Smooth muscle cell of the coronary artery (primary cell): ENCODE results near the gene RNF121. TPM values are rescaled to one million over a fixed set of nuclear protein-coding genes. Genes with fewer than 3 reads are reported as not detected.

ENCODE experiments used
- total RNA-seq: library from RNA; depleted of rRNA; stranded (reverse); fragments of >200 nt; gene quantifications from 2 replicates; pipeline ENCODE4 v1.2.3, GENCODE V29; 2014; ENCODE audit warnings: low replicate concordance

Gene RNF121
- 87.3 and 107 TPM in 2 replicates for total RNA-seq

DNA sequence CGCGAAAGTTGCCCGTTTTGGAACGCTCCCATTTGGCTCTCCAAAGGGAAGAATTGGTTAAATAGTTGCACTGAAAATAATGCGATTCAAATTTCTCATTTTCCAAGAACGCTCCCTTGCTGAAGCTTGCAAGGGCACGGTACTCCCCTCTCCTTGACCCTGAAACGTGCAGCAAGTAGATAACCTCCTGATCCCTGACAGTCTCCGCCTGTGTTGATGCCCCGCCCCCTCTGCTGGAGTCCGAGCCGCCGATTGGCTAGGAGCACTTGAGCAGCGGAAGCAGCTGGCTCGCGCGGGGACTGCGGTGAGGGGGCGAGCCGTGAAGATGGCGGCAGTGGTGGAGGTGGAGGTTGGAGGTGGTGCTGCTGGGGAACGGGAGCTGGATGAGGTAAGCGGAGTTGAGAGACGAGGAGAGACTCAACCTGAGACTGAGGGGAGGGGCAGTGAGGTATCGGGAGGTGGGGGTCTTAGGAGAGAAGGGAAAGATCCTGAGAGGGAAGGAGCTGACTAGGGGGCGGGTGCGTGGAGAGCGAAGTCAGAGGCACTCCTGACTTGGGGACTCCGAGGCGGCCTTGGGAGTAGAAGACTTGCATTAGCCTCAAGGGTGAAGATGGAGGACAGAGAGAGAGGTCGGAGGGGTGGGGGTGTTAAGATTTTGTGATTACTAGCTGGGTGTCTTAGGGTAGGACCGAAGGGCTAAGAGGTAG lies at the start of gene RNF121:
Gene RNF121, plus strand, starts transcription at position 310 of the 707 bp plus-strand sequence. Its CDS starts 16 bp downstream, at position 326.

DNA sequence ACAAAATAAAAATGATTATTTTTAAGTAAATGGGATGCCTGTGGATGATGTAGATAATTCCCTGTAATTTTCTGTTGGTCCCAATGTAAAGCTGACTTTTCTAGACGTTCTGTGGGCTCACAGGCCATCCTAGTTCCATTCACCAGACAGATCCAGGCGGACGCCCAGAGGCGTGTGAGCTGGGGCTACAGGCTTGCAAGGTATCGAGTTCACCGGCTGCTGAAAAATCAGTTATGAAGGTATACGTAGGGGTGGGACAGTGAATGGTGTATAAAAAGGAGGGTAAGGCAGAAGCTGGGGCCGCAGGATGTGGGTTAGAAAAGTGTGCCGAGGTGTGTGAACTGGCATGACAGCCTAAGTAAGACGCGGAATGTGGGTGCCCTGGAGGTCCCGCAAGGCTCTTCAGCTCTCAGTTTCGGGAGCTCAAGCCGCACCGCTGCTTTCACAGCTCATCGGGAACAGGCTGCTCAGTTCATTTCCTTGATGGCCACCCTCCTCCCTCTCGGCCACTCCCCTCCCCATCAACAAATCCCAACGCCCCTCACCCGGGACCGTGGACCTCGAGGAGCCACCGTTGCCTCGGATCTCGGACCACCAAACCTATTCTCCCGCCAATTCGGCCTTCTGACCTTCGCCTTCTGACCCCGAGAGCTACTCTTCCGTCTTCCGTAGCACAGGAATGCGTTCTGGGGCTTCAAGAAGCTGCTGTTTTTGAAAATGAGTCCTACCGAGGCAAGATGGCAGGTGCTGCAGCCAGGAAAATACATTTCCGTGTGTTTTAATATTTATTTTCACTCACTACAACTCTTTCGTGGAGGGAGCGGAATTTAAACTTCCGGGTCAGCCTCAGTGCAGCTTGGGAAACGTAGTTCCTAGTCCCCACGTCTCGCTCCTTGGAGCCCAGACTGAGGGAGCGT lies 768 bp upstream of the RNF121 start, which contains the start of gene XNDC1N:
Gene XNDC1N, minus strand, starts transcription at position 775 of the 917 bp plus-strand sequence. CDS start 5,241 bp downstream, outside the sequence.

GRCh38 chr11:71998649-71999310 lies 69.9 kb downstream of the RNF121 start, which contains the start of gene IL18BP:
IL18BP (plus strand) TSS chr11:71998909; CDS start chr11:71999985, 1,076 bp downstream.

Other genes starting within 250 kb of the RNF121 start
- gene DEFB108B, start 95.8 kb upstream of the RNF121 start, total RNA-seq: not detected in 2 replicates
- not detected in 2 replicates for gene DEFB131B, start 50.6 kb upstream of the RNF121 start, total RNA-seq
- gene XNDC1N, start 452 bp upstream of the RNF121 start, total RNA-seq: 4.6 and 7.3 TPM in 2 replicates
- gene IL18BP, start 69.9 kb downstream of the RNF121 start, total RNA-seq: 1.9 and 3.8 TPM in 2 replicates
- gene NUMA1, start 151.5 kb downstream of the RNF121 start, total RNA-seq: 88.9 and 138 TPM in 2 replicates
- 7.5 and 9.5 TPM in 2 replicates for gene LRRC51, start 151.8 kb downstream of the RNF121 start, total RNA-seq
- gene LAMTOR1, start 174.3 kb downstream of the RNF121 start, total RNA-seq: 87.7 and 153 TPM in 2 replicates
- not detected in 2 replicates for gene TOMT, start 176.9 kb downstream of the RNF121 start, total RNA-seq
- gene ANAPC15, start 183.6 kb downstream of the RNF121 start, total RNA-seq: 37.6 and 61.5 TPM in 2 replicates
- gene FOLR3, start 206.7 kb downstream of the RNF121 start, total RNA-seq: 5.5 TPM in 1 of 2 replicates, not detected in the other